Fibroblast of gingiva (primary cell): Measurements from ENCODE around the gene TM6SF1.
A peak's percentile ranks its signal among the peaks of the same experiment; 100 is the strongest.
"Not testable (repeated sequence)": the region's sequence is repeated elsewhere in the genome, so short reads cannot be mapped to it uniquely, and the experiment has no call there.

Experiments used
- DNase-seq: peaks from one replicate; pipeline ENCODE4 v3.0.0-alpha.2; 2011; ENCODE audit warnings: low read depth

Gene TM6SF1

DNA sequence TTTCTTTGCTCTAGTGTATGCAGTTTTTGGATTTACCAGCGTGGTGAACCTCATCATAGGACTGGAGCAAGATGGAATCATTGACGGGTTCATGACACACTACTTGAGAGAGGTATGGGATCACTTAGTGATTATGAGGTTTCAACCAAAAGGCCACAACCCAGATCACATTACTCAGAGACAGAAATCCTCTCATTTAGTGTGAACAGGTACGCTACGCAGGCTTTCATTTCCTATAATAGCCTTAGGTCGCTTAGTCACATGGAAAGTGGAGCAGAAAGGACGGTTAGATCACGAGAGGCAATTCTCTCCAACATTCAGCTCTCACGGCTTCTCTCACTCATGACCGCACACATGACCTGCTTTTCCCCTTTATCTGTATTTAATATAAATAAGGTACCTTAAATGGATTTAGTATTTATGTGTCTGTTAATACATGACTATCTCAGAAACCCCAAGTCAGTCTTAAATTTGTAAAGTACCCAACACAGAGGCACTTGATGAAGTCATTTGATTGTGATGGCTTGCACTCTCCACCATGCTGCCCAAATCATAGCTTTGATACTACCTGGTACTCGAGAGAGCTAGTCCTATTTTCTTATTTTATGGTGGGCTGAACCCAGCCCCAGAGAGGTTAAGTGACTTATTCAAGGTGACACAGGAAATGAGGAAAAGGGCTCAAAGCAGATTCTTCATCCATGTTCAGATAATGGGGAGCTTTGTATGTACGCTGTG lies 8.6 kb downstream of the TM6SF1 start:
- DNase-seq = no peak

- DNase-seq = no peak
Measured at GRCh38 chr15:83118291-83118827, 10.9 kb downstream of the TM6SF1 start.

GRCh38 chr15:83118968-83119367 lies 11.5 kb downstream of the TM6SF1 start:
- DNase-seq = no peak

DNA sequence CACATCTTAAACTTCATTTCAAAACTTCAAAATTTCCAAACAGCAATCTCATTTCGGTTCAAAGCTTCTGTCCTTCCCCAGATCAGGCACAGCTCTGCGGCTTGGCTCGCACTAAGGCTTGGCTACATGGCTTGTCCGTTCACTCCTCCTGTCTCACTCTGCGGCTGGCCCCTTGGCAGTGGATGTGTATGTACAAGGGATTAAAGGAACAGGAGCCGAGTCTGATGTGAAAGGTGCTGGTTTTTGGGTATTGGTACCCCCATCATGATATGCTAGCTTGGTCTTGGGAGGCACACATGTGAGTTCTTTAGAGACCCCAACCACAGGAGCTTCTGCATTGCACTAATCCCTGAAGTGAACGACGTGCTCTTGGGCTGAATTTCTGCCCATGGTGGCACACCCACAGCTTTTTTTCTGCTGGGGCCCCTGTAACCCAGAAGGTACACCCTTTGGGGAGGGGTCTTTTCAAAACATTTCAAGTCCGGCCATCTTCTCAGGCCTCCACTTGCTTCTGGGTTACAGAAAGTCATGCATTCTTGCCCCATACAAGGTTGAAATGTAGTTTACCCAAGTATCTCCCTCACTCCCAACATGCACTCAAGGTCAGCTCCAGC lies 12.6 kb downstream of the TM6SF1 start:
- DNase-seq = no peak

DNA sequence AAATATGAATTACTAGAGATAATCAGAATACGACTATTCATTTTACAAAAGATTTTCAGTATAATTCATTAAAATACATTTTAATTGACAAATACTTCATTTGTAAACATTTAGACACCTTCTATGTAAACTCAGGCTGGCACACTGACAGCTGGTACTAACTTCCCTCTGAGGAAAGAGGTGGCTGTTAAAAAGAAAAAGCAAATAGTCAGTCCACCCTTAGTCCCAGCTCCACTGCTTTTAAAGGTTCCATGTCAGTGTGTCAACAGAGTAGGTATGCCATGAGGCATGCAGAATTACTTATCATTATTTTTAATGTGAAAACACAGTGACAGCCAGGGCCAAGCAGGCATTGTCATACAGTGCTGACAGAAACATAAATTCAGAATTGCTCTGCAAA lies 16.1 kb downstream of the TM6SF1 start:
- DNase-seq = no peak

DNA sequence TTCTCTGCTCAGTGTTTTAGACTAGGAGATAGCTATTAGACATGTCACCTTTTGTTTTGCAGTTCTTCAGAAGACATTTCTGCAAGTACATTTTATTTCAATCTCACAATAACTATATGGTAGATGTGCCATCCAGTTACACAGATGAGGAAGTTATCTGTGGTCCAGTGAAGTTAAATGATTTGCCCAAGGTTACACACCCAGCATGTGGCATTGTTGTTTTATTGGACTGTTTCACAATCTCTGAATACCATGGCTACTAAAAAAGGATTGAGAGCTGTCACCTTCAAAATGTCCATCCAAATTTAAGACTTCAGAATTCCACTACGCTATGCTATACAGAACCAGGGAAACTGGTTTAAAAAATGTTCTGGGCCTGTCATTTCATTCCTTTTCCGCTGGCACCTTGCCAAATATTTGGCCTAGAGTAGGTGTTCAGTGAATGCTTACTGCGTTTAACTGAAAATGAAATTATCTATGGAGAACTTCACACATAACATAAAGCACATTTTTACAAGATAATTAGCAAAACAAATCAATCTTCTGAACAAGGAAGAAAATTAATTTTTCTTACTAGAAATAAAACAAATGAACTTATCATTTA lies 20.2 kb downstream of the TM6SF1 start:
- no peak for DNase-seq

GRCh38 chr15:83129791-83130190 lies 22.3 kb downstream of the TM6SF1 start:
- no peak for DNase-seq

- DNase-seq = no peak
Measured at GRCh38 chr15:83132861-83133523, 25.5 kb downstream of the TM6SF1 start.

DNA sequence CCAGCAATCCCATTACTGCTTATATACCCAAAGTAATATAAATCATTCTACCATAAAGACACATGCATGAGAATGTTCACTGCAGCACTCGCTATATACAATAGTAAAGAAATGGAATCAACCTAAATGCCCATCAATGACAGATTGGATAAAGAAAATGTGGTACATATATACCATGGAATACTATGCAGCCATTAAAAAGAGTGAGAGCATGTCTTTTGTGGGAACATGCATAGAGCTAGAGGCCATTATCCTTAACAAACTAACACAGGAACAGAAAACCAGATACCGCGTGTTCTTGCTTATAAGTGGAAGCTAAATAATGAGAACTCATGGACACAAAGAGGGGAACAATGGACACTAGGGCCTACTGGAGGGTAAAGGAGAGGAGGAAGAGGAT lies 34.7 kb downstream of the TM6SF1 start:
- not testable (repeated sequence) for DNase-seq

- DNase-seq = no peak
Measured at GRCh38 chr15:83144771-83145170, 37.3 kb downstream of the TM6SF1 start.

DNA sequence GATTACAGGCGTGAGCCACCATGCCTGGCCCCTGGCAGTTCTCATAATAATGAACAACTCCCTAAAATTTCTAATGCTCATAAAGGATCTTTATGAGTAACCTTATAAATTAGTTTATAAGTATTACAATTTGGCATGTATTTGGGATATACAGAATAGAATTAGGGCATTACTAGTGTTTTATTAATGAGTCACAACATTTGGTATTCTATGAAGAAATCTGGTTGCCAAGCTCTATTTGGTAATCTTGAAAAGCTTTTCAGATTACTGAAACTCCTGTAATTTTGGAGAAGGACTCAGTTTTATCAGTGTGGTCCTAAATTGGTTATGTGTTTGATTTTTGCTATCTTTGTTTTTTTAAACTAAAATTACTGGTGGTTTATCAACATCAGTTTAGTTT lies 45.8 kb downstream of the TM6SF1 start:
- DNase-seq = peak; percentile 17

- no peak for DNase-seq
Measured at GRCh38 chr15:83155942-83156341, 48.5 kb downstream of the TM6SF1 start.

GRCh38 chr15:83158393-83158792 lies 50.9 kb downstream of the TM6SF1 start:
- DNase-seq = no peak

GRCh38 chr15:83160741-83161140 lies 53.3 kb downstream of the TM6SF1 start:
- DNase-seq = no peak

GRCh38 chr15:83163032-83163431 lies 55.6 kb downstream of the TM6SF1 start:
- DNase-seq = no peak

GRCh38 chr15:83164111-83164770 lies 56.8 kb downstream of the TM6SF1 start:
- DNase-seq = no peak

DNA sequence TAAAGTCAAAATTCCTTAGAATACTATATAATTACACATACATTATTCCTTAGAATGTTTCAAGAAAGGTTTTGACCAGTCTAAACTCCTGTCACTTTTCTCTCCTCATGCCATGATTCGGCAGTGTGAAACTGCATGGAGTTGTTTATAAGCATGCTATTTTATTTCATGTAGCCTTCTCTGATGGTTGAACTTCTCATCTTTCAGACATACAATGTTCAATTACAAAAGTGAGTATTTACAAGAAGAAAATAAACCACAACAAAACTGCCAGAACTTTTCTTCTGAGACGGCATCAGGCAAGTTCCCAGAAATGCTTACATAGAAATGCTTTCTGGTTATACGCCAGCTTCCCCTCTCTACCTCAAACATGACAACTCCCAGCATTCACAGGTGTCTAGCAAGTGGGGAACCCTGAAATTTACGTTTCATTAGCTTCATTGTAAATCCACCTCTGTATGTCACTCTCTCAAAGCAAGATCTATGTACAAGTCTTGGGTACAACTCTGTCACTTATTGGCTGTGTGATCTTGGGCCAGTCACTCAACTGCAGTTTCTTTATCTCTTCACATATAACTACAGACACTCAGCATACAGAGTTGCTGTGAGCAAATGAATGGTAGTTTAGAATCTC lies 57.4 kb downstream of the TM6SF1 start:
- peak; percentile 22 for DNase-seq

DNA sequence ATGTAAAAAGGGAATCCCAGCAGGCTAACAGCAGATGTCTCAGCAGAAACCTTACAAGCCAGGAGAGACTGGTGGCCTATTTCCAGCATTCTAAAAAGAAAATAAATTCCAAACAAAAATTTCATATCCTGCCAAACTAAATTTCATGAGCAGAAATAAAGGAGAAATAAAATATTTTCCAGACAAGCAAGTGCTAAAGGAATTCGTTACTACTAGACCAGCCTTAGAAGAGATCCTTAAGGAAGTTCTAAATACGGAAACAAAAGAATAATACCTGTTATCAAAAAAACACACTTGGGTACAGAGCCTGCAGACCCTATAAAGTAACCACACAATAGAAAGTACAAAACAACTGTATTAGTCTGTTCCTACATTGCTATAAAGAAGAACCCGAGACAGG lies 58.8 kb downstream of the TM6SF1 start:
- no peak for DNase-seq

DNA sequence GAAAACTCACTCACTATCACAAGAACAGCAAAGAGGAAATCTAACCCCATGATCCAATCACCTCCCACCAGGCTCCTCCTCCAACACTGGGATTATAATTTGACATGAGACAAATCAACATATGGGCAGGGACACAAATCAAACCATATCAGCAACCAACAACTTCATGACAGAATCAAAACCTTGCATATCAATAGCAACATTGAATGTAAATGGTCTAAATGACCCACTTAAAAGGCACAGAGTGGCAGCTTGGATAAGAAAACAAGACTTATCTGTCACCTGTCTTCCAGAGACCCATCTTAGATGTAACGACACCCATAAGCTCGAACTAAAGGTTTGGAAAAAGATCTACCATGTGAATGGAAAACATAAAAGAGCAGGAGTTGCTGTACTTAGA lies 59.4 kb downstream of the TM6SF1 start:
- no peak for DNase-seq

- not testable (repeated sequence) for DNase-seq
Measured at GRCh38 chr15:83169576-83169975, 62.1 kb downstream of the TM6SF1 start.

DNA sequence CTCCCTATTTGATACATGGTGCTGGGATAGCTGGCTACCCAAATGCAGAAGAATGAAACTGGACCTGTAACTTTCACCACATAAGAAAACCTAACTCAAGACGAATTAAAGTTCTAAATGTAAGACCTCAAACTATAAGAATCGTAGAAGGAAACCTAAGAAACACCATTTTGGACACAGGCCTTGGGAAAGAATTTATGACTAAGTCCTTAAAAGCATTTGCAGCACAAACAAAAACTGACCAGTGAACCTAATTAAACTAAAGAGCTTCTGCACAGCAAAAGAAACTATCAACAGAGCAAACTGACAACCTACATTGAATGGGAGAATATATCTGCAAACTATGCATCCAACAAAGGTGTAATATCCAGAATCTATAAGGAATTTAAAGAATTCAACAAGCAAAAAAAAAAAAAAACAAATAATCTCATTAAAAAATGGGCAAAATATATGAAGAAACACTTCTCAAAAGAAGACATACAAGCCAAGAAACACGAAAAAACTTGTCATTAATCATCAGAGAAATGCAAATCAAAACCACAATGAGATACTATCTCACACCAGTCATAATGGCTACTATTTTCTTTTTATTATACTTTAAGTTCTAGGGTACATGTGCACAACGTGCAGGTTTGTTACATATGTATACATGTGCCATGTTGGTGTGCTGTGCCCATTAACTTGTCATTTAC lies 63.2 kb downstream of the TM6SF1 start:
- DNase-seq = peak; percentile 18
